ENCODE data around the gene FBXL22.

FBXL22 gene

GRCh38 chr15:63597038-63597790, at the start of gene FBXL22:
FBXL22 (plus strand) TSS chr15:63597387; CDS start chr15:63597393, 6 bp downstream.
- no peak for DNase-seq

GRCh38 chr15:63551400-63551799, 45.8 kb upstream of the FBXL22 start:
- no peak for DNase-seq

GRCh38 chr15:63553388-63553791, 43.8 kb upstream of the FBXL22 start:
- peak in 1 of 2 donors; percentile 18 for DNase-seq

- DNase-seq: no peak
Observed at GRCh38 chr15:63554337-63554927, 42.8 kb upstream of the FBXL22 start.

GRCh38 chr15:63555507-63555906, 41.7 kb upstream of the FBXL22 start:
- DNase-seq: no peak

GRCh38 chr15:63556246-63556645, 40.9 kb upstream of the FBXL22 start:
- no peak for DNase-seq

GRCh38 chr15:63556736-63557135, 40.5 kb upstream of the FBXL22 start:
- DNase-seq: no peak

GRCh38 chr15:63559753-63560152, 37.4 kb upstream of the FBXL22 start:
- no peak for DNase-seq

GRCh38 chr15:63560741-63561448, 36.3 kb upstream of the FBXL22 start:
- no peak for DNase-seq

GRCh38 chr15:63564093-63564492, 33.1 kb upstream of the FBXL22 start:
- DNase-seq: no peak

GRCh38 chr15:63565536-63566186, 31.5 kb upstream of the FBXL22 start:
- DNase-seq: no peak

- no peak for DNase-seq
Observed at GRCh38 chr15:63572749-63573464, 24.3 kb upstream of the FBXL22 start.

- DNase-seq: no peak
Observed at GRCh38 chr15:63573533-63573932, 23.7 kb upstream of the FBXL22 start.

- no peak for DNase-seq
Observed at GRCh38 chr15:63575312-63575711, 21.9 kb upstream of the FBXL22 start.

GRCh38 chr15:63576441-63576840, 20.7 kb upstream of the FBXL22 start:
- no peak for DNase-seq

- no peak for DNase-seq
Observed at GRCh38 chr15:63582179-63582578, 15.0 kb upstream of the FBXL22 start.

GRCh38 chr15:63582718-63583426, 14.3 kb upstream of the FBXL22 start:
- no peak for DNase-seq

GRCh38 chr15:63586790-63587189, 10.4 kb upstream of the FBXL22 start:
- DNase-seq: no peak

GRCh38 chr15:63587527-63587926, 9.7 kb upstream of the FBXL22 start:
- DNase-seq: no peak

GRCh38 chr15:63588826-63589225, 8.4 kb upstream of the FBXL22 start:
- DNase-seq: no peak

GRCh38 chr15:63593705-63594671, 3.2 kb upstream of the FBXL22 start:
- no peak for DNase-seq
